ENCODE measurements around the gene ALMS1.
"Not testable (repeated sequence)": the region's sequence is repeated elsewhere in the genome, so short reads cannot be mapped to it uniquely, and the experiment has no call there.

ALMS1 gene

DNA sequence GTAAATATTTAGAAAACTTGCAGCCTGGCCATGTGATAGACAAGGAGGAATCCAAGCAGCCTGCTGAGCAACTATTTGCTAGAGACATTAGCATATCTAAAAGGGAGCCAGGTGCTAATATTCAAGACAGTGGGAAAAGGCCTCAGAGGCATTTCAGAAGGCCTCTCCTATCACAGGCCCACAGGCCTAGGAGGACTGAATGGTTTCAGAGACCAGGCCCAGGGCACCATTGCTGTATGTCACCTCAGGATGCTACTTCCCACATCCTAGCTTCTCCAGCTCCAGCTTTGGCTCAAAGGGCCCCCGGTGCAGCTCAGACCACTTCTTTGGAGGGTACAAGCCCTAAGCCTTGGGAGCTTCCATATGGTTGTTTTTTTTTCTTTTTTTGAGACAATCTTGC is 252.8 kb downstream of the ALMS1 start:
- DNase-seq (ENCODE audit: low read depth) = no peak
- no peak overlapping the region for H3K4me3 ChIP-seq (ENCODE audit: low read depth, low read length)
- TF ChIP-seq, protein P1, sequence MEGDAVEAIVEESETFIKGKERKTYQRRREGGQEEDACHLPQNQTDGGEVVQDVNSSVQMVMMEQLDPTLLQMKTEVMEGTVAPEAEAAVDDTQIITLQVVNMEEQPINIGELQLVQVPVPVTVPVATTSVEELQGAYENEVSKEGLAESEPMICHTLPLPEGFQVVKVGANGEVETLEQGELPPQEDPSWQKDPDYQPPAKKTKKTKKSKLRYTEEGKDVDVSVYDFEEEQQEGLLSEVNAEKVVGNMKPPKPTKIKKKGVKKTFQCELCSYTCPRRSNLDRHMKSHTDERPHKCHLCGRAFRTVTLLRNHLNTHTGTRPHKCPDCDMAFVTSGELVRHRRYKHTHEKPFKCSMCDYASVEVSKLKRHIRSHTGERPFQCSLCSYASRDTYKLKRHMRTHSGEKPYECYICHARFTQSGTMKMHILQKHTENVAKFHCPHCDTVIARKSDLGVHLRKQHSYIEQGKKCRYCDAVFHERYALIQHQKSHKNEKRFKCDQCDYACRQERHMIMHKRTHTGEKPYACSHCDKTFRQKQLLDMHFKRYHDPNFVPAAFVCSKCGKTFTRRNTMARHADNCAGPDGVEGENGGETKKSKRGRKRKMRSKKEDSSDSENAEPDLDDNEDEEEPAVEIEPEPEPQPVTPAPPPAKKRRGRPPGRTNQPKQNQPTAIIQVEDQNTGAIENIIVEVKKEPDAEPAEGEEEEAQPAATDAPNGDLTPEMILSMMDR (IDR thresholded peaks at IDR 0.05; ENCODE audit: low read depth, low read length, missing control alignments) = no peak

DNA sequence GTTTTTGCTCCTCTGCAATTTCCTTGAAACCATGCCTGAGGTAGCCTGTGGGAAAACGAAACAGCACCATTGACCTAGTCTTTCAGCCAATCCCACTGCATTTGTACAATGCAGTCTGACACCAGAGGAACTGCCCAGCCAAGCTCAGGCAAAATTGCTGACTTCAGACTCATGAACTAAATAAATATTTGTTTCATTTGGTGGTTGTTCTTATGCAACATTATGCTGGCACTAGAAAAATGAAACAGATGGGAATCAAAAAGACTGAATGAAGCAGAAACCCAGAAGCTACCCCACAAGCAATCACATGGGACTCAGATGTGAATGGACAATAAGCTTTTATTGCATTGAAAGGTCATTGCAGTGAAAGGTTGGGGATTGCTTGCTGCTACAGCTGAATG is 254.9 kb downstream of the ALMS1 start:
- TF ChIP-seq, protein P1 (IDR thresholded peaks at IDR 0.05; ENCODE audit: low read depth, low read length, missing control alignments) = no peak

DNA sequence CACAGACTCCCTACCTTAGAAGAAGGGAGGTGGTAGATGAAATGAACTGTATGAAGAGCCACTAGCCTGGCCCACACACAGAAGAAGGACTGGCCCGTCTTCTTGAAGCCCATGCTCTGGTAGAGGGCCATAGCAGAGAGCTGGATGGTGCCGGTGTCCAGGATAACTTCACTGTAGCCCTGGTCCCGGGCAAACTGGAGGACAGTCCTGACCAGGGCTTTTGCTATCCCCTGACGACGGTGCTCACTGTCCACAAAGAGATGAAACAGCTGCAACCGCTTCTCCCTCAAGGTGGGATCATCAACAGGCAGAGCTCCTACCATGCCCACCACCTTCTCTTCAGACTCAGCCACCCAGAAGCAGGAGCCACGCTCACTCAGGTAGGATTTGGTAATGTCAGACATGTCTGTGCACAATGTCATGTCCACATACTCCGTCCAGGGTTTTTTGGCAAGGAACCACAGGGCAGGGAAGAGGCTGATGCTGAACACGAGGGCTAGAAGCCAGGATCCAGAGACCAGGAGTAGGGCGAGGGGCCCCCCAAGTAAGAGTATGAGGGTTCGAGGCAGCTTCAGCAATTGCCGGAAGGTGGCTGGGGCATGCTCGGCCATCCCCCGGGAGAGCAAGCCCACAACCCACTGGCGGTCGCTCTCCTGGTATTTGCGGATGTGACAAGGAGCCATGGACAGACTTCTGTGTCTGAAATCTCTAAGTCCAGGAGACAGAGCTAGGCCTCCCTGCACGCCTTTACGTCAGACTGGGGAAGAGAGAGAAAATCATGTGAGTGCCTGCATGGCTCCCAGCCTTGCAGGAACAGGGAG is 255.5 kb downstream of the ALMS1 start:
- H3K4me3 ChIP-seq (ENCODE audit: low read depth, low read length) = no peak overlapping the region
- no peak for DNase-seq (ENCODE audit: low read depth)
- TF ChIP-seq, protein P1 (IDR thresholded peaks at IDR 0.05; ENCODE audit: low read depth, low read length, missing control alignments) = no peak

More for the DNA sequence above, 254.9 kb downstream of the ALMS1 start:
- H3K4me3 ChIP-seq (ENCODE audit: low read depth, low read length) = no peak overlapping the region
- DNase-seq (ENCODE audit: low read depth) = no peak

DNA sequence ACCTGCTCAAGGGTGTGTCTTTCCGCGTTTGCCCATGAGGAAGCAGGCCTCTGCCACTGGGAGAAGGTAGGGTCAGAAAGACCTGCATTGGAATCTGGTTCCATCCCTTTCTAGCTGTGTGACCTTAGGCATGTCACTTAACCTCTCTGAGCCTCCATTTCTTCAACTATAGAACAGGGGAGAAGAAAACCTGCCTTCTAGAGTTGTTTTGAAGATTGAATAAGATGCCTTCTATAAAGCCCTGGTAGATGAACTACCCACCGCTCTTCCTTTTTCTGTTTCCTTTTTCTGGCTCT is 256.1 kb downstream of the ALMS1 start:
- TF ChIP-seq, protein P1 (IDR thresholded peaks at IDR 0.05; ENCODE audit: low read depth, low read length, missing control alignments) = no peak
- no peak for DNase-seq (ENCODE audit: low read depth)
- H3K4me3 ChIP-seq (ENCODE audit: low read depth, low read length) = no peak overlapping the region

DNA sequence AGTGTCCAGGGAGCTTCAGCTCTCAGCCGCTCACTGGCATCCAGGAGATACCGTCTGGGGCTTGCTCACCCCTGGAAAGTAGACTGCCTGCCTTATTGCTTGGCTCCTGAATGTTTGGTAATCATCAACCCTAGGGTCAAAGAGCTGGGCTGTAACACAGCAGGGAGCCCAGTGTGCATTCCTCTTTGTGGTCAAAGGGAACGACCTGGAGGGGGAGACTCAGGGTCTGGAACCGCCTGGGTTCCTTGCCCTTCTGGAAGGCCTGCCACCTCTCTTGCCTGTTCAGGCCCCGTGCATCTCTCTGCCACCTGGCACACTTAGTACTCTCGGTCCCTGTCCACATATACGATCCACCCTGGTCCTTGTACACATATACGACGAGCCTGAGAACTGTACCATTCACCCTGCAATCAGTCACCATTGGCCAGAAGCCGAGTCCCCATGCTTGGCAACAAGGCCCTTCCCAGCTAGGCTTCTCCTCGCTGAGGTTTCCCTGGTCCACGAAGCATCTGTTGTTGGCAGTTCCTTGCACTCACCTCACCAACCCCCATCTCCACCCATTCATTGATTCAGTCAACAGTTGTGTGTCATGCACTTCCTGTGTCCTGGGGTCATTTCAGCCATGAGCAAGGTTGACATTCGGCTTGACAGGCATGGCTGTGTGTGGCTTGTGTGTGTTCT is 256.8 kb downstream of the ALMS1 start, which contains the start of gene NAT8:
Gene NAT8, minus strand, starts transcription at position 85 of the 681 bp plus-strand sequence. CDS start 794 bp downstream, outside the sequence.
- no peak for DNase-seq (ENCODE audit: low read depth)
- TF ChIP-seq, protein P1 (IDR thresholded peaks at IDR 0.05; ENCODE audit: low read depth, low read length, missing control alignments) = no peak
- no peak within 1 kb of the TSS for H3K4me3 ChIP-seq (ENCODE audit: low read depth, low read length)

DNA sequence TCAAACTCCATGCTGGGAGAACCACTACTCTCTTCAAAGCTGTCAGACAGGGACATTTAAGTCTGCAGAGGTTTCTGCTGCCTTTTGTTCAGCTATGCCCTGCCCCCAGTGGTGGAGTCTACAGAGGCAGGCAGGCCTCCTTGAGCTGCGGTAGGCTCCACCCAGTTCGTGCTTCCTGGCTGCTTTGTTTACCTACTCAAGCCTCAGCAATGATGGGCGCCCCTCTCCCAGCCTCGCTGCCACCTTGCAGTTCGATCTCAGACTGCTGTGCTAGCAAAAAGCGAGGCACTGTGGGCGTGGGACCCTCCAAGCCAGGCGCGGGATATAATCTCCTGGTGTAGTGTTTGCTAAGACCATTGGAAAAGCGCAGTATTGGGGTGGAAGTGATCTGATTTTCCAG is 262.1 kb downstream of the ALMS1 start:
- not testable (repeated sequence) for H3K4me3 ChIP-seq (ENCODE audit: low read depth, low read length)

DNA sequence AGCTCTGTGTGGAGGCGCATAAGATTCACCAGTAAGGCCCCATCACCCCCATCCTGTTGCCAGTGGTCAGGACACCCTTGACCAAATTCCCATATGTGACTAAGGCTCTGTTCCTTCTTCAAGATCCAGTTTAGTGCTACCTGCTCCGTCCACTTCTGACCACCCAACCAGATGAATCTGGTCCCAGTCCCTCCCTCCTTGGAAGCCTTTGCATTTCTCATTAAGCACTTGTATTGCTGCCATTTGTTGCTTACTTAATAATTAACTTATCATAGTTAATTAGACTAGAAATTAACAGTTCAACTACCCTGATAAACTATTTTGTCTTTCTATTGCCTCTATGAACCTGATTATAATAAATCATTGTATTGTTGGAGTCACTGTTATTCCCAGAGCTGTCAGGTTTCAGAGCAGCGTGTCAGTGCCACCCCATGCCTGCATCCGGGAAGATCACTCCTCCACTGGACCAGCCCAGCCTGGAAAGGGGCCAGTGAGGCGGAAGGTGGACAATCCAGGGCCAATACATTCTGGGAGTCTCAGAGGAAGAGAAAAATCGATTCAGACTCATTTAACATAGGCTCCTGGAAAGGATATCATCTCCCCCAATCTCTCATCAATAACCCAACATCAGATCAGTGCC is 266.1 kb downstream of the ALMS1 start:
- H3K4me3 ChIP-seq (ENCODE audit: low read depth, low read length) = no peak overlapping the region
- no peak for DNase-seq (ENCODE audit: low read depth)
- TF ChIP-seq, protein P1 (IDR thresholded peaks at IDR 0.05; ENCODE audit: low read depth, low read length, missing control alignments) = no peak

More for the DNA sequence above, 262.1 kb downstream of the ALMS1 start:
- DNase-seq (ENCODE audit: low read depth) = not testable (repeated sequence)
